ENCODE results near the gene PRPSAP1. TPM values are rescaled to one million over a fixed set of nuclear protein-coding genes. Genes with fewer than 3 reads are reported as not detected.

The PRPSAP1 gene
- total and polyA plus RNA-seq, 2 of the 8 experiments (the other 6 are each of a cell fraction or from before 2014, with no cell fraction given), result 32.0 to 54.2 TPM

DNA sequence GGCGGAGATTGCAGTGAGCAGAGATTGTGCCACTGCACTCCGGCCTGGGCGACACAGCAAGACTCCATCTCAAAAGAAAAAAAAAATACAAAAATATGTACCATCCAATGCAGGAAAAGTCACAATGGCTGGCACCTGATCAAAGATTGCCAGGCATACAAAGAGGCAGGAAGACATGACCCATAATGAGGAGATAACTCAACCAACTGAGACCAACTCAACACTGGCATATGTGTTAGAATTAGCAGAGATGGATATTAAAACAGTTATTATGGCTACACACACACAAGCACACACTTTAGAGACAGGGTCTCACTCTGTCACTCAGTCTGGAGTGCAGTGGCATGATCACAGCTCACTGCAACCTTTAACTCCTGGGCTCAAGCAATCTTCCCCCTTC is 56.3 kb downstream of the PRPSAP1 start (continued):
- TF ChIP-seq, protein P1, sequence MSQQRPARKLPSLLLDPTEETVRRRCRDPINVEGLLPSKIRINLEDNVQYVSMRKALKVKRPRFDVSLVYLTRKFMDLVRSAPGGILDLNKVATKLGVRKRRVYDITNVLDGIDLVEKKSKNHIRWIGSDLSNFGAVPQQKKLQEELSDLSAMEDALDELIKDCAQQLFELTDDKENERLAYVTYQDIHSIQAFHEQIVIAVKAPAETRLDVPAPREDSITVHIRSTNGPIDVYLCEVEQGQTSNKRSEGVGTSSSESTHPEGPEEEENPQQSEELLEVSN (IDR thresholded peaks at IDR 0.05), result no peak
- TF ChIP-seq CBX8 (IDR thresholded peaks at IDR 0.05; ENCODE audit: borderline replicate concordance, low read depth, low read length) (no peak), RBBP5 (IDR thresholded peaks at IDR 0.05; ENCODE audit: borderline replicate concordance, low read depth, low read length) (no peak), SP2 (IDR thresholded peaks at IDR 0.05; ENCODE audit: low read length) (no peak), ZNF274 (IDR thresholded peaks at IDR 0.05; ENCODE audit: borderline replicate concordance, extremely low read depth, low read length) (no peak), EP300 (IDR thresholded peaks at IDR 0.05; ENCODE audit: borderline replicate concordance in 1 of 2, low read depth in 2 of 2, low read length in 2 of 2) (no peak), TBP (IDR thresholded peaks at IDR 0.05; ENCODE audit: low read depth, low read length) (no peak)
